ENCODE measurements around the gene ANKS1A. TPM values are rescaled to one million over a fixed set of nuclear protein-coding genes. Genes with fewer than 3 reads are reported as not detected.

Gene ANKS1A
- total RNA-seq, 1 donor from 2014 or later, result 10.2 TPM

DNA sequence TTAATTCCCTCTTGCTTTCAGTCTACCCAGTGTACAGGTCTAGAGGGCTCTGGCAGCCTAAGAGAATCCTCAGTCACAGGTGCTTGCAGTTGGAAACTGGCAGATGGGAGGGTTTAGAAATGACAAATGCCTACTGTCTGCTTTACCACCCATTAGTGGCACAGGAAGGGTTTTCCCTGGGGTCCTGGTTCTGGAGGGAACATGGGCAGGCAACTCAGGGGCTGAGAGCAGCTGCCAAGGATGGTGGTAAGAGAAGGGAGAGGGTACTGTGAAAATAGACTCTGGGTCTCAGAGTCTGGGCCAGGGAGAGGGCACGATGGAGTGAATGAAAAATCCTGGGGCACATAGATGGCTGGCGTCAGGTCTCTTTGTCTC is 148.6 kb downstream of the ANKS1A start:
- no peak for DNase-seq (ENCODE audit: low read depth, low spot score)

DNA sequence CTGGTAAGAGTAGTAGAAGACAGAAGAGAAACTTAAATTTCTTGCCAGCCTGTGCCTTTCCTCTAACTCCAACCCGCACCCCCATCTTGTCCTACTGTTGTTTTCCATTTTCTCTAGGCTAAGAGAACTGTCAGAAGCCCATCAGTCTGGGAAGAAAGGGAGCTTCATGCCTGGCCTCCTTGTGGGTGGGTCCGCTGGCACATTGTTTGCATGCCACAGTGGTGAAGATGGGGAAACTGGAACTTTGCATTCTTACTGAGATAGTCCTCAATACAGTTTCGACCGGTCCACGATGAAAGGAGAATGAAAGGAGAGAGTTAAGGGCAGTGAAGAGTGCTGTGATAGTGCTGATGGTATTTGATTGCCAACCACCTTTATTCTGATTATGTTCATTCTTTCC is 149.0 kb downstream of the ANKS1A start:
- DNase-seq (ENCODE audit: low read depth, low spot score), result no peak

DNA sequence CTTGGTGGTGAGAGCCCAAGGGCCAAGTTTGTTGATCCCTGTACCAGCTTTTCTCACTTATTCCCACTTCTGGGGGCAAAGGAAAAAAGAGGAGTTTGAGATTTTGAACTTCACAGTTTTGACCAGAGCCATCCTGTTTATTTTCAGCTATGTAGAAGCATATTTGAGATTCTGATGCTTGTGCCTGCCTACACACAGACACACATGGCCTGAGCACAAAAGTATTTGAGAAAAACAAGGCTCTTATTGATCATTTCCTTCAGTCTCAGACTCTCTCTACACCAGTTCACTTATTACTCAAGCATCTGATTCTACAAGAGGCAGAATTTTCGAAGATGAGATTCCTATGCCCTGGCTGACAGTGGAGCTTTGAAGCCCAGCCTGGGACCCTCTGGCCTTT is 151.3 kb downstream of the ANKS1A start:
- DNase-seq (ENCODE audit: low read depth, low spot score), result no peak

DNA sequence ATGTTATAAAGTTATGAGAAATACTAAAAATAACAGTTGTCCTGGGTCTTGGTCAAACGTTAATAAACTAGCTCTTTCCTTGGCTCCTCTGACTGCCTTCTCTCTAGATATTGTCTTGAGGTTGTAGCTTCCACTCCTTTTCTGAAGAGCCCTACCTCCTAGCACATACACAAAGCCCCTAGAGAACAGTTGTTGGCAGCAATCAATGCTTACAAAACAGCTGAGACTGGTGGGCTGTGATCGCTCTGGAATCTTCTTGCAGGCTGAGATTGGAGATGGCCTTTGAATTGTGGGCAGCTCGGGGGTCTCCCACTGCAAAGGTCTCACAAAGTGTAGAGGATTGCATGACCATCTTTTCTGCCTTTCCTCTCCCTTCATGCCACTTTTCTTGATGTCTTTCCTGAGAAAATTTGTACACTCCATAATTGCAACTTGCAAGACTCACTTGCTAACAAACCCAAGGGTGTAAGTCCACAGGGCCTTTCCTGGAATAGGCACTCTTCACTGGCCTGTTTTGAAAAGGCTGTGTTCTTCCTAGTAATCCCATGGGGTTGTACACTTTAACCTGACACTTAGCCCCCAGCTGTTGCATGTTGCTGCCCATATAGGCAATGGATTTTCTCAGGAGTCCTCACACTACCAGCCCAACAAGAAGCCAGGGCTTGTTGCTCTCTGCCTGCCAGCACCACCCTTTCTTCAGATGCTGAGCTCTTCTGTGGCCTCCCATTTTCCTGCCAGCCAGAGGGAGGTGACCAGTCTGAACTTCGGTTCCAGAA is 152.2 kb downstream of the ANKS1A start:
- no peak for DNase-seq (ENCODE audit: low read depth, low spot score)

DNA sequence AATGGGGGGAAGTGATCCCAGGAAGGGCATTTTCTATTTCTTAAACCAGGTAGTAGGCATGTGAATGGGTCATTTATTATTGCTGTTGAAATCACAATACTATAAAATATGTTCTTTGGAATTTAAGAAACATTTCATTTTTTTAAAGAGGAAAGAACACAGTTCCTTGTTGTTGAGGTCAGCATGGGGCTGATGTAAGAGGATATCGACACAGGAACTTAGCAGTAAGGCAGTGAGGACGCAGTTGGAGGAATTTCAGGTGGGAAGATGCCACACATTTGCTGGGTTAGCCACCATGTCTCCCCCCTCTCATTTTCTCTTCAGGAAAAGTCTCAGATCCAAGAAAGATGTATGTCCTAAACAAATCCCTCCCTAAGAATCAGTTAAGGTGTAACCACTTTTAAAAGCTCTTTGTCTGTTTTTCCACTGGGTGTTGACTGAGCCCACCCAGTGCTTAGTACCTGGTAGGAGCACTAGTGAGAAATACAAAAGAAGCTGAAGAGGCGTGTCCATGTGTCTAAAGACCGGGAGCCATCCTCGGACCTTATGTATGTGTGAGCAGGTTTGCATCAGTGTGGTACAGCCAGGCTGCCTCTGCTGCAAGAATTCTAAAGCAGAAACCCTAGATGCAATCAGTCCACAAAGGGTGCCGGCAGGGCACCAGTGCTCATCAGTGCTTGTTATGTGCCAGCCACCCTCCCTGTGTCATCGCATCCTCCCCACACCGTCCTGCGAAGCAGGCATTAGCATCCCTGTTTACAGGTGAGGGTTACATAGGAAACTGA is 153.2 kb downstream of the ANKS1A start:
- DNase-seq (ENCODE audit: low read depth, low spot score), result no peak

DNA sequence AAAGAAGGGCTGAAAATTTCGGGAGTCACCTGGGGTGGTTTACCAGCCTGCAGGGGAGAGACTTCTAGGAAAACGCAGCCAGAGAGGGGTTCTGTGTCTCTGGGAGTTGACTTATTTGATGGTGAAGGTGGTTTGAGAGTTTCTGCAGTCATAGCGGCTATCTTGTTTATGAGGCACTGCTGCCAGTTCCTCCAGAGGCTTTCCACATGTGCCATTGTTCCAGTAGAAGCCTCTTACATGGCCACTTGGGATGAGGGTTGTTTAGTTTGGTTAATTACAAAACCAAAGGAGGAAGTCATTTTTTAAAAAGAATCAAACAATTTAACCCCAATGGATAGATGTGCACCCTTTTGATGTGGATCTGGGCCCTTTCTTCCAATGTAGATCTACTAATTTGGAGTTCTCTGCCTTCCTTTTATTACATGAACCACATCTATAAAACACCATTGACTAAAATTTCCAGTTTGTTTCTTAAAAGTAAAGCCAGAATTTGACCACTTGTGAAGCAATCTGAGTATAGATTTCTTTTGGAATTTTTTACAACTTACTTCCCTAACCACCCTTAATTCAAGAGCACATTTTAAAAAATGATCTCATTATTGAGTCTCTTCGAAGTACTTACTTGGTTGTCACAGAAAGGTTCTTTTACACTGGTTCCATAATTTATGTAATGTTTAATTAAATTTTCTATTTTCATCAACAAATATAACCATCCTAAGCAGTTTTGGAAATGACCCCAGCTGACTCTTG is 154.5 kb downstream of the ANKS1A start:
- no peak for DNase-seq (ENCODE audit: low read depth, low spot score)

DNA sequence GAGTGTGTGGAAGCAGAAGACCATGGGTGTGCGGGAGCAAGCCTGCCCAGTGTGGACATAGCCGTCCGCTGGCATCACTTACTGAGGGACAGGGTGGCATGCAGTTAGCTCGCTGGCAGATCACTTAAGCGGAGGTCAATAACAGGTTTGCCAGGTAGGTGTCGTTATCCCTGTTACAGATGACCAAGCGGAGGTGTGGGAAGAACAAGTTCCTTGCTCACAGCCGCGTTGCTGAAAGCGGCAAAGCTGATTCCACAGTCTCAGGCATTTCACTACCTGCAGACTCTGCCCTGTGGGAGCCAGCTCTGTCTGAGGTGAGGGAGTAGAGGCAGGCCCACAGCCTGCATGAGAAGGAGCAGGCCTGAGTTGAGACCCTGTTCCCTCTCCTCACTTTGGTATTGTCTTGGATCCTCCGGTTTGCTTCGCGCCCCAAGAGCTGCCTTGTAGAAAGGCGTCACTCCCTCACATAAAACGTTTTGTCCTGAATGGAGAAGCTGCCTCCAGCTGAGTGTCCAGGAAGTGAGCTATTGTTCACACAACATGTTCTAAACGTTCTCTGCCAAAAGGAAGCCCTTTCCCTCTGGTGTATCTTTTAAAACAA is 155.2 kb downstream of the ANKS1A start:
- peak; percentile 86 for DNase-seq (ENCODE audit: low read depth, low spot score)

DNA sequence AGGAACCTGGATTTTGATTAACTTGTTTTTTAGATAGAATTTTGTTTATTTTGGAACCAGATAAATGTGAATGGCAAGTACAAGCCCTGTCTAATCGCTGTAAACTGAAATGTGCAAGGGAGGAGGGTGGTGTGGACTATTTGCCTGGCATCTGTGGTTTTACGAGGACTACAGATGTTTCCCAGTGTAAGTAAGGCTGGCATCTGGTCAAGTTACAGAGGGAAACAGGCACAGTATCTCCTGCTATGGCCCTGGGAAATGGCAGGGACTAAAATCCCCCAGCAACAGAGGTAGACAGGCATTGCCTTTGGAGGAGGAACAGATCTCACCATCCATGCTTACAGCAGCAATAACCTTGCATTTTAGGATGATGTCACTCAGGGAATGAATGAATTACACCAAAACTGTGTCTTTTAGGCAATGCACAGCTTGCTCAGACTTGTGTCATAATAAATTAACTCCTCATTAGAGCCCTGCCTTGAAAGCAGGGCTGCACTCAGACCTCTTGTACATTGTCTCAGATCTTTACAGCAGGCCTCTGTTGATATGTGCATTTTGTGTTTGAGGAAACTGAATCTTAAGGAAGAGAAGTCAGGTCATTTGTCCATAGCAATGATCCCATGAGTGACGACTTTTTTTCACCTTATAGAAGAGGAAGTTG is 155.8 kb downstream of the ANKS1A start:
- DNase-seq (ENCODE audit: low read depth, low spot score), result peak; percentile 88

DNA sequence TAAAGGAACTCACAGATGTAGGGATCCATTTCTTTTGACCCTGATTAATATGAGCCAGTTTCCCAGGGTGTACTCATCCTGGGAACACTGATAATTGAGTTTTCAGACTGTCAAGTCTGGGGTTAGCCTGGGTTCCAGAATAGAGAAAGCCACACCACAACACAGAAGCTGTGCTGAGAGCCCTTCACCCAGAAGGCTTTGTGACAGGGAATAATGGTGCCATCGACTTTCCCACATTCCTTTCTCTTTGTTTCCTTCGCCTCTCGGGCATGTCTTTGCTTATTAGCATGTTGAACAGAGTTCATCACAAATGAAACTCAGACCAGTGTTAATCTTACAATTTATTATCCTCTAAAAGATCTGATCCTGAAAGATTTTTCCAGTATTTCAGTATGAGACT is 157.0 kb downstream of the ANKS1A start:
- no peak for DNase-seq (ENCODE audit: low read depth, low spot score)

DNA sequence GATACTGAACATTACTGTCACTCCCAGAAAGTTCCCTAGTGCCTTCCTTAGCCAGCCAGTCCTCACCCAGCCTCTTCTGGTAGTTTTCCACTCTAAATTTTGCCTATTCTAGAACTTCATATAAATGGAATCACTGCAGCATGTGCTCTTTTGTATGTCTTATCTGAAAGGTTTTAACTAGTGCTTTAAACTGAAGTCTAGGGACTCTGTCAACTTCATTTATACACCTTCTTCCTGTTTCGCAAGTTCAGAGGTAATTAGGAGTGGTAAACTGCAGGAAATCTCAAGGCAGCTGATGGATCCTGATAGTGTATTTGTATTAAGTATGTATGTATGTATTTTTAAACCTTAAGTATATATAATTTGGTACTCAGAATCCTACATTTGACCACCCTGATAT is 157.8 kb downstream of the ANKS1A start:
- no peak for DNase-seq (ENCODE audit: low read depth, low spot score)

DNA sequence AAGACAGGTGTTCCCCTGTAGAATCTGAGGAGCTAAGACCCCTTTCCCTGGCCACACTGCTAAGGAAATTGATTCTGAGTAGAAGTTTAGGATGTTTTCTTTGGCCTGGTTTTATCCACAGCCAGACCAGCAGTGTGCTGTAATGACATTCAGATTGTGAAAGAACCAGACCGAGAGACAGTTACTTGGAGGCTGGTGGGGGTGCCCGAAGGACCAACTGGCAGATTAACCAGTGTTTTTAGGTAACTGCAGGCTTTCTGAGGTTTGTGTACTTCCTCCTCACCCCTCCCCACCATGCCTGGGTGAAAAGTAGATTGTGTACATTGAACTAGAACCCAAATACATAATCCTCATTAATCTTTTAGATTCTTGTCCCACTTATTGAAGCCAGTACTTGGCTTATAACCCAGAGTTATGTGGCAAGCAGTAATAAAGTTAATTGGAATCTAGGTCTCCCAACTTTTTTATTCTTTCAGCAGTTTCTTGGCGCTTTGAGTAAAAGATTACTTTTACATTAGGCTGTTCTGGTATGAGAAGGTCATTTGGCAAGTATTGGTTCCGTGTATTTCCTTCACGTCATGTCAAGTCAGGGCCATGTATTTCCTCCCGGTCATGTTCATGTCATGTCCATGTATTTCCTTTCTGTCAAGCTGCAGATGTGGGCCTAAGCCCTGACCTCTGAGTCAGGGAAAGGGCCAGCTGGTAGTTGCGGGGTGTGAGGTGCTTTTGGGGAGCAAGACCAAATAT is 158.4 kb downstream of the ANKS1A start:
- peak; percentile 49 for DNase-seq (ENCODE audit: low read depth, low spot score)

DNA sequence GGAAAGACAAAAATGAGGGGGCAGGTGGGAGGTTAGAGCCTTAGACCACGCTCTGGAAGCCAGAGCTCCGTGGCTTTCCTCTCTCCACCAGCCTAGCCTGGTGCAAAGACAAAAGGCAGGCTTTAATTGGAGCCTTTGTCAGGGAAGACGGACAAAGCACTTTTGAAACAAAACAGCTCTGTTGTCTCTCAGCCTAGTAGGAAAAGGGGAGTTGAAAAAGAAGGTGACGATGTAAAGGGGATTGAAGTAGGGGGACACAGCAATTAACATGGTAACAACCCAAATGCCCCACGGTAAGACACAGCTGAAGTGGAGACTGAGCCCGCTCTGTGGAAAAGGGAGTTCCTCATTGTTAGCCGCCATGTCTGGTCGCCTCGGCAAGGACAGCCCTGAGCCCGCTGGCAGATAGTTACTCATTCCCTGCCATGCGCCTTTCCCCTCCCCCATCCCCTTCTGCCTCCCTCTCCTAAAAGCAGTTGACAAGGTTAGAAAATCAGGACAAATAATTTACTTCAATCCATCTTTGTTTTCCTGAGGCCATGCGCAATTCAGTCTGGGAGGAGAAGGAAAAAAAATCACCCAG is 159.1 kb downstream of the ANKS1A start:
- DNase-seq (ENCODE audit: low read depth, low spot score), result no peak

DNA sequence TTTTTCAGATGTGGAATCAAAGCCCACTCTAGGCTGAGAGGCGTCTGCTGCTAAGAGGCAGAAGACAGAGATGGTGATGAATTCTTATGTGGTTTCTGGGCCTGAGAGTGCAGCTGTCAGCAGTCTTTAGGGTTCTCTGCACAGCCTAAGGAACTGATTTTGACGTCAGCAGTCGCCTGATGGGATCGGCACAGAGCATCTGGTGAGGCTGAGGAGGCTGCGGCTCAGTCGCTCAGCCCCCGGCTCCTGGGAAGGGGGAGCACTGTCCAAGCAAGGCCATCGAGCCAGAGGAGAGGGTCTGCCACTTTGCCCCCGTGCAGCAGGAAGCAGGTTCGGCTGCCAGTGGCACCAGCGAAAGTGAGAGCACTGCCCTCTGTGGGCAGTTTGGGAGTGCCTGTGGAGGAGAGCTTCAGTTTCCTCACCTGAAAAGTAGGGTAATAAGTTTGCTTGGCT is 159.6 kb downstream of the ANKS1A start:
- no peak for DNase-seq (ENCODE audit: low read depth, low spot score)

DNA sequence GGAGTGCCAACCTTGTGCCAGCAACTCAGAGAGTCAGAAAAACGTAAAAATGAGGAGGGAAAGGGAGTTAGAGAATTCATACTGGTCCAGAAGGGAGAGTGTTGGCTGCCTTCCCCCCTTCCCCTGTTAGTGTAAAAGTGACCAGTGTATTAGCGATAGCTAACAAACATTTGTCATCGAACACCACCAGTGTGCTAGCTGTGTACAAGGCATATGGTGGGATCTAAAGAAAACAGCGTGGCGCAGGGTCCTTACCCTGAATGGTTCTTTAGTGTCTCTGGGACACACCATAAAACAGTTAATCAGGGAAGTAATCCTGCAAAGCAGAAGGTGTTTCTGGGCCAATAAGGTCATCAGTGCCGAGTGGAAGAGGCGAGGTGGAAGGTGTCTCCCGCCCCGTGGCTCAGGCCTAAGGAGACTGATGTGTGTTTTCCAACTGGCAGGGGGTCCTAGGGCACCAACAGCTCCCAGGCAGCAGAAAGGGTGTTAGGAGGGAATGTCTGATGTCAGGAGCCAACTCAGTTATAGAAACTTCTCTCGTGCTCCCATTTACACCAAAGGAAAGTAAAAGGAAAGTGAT is 160.2 kb downstream of the ANKS1A start:
- no peak for DNase-seq (ENCODE audit: low read depth, low spot score)

DNA sequence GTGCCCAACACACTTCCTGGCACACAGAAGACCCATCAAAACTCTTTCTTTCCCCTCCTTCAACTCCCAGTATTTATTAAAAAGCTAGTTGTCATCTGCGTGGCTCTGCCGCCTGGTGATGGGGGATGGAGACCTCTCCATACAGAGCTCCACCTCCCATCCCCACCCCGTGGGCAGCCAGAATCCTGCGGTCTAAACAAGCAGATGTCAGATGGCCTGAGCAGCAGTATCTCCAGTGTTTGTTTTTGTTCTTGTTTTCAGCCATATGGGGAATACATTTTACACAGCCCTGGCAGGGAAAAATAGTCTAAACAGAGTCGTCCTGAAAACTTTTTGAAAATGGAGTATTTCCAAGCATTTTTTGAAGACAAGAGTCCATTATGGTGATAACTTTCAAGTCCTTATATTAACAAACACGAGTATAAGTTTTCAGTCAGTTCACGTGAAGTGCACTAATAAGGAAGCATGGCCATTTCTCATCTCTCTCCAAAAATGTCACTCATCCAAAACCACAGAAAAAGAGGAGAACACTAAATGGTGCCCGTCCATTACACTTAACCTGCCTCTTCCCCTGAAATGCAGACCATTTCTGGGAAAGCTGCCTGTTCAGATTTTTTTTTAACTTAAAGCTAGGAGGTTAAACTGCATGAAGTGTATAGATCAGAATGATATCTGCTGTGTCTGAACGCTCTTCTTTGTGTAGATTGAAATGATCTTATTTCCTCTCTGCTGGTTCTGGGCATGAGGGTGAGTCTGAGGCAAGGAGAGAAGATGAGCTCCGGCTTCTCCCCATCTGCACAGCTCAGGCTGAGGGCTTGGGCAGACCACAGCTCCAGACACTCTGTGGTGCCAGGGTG is 161.1 kb downstream of the ANKS1A start:
- no peak for DNase-seq (ENCODE audit: low read depth, low spot score)

DNA sequence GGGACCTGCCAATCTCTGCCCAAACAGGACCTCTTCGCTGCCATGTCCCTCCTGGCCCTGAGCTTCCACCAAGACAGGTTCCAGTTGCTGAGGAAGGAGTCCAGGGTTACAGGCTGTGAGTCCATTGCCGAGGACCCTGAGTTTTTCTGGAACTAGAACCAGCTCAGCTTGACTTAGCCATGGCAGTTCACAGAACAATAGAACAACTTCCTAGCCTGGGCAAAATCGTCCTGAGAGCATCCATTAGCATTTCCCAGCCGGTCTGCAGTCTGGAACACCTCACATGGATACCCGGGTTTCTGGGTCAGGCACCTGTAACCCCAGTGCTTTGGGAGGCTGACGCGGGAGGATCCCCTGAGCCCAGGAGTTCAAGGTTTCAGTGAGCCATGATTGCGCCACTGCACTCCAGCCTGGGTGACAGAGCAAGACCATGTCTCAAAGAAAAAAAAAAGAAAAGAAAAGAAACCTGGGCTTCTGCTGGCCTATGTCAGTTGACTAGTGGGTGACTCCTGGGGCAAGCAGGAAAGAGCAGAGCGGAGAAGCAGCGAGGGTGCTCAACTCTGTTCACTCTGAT is 161.8 kb downstream of the ANKS1A start:
- DNase-seq (ENCODE audit: low read depth, low spot score), result no peak

DNA sequence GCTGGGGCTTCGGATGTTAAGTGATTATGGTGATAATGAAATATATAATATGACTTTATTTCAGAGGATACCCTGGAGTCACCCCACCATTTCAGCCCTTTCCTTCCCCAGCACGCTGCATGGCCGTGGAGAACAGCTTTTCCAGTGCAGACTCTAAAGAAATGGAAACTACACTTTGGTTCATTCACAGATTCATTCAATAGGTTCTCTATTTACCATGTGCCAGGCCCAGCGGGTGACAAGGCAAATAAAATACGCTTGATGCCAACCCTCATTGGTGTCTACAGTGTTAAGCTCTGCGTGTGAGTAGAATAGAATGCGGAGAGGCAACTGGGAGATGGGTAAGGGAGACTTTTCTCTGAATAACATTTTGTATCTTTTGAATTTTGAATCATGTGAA is 162.3 kb downstream of the ANKS1A start:
- no peak for DNase-seq (ENCODE audit: low read depth, low spot score)

DNA sequence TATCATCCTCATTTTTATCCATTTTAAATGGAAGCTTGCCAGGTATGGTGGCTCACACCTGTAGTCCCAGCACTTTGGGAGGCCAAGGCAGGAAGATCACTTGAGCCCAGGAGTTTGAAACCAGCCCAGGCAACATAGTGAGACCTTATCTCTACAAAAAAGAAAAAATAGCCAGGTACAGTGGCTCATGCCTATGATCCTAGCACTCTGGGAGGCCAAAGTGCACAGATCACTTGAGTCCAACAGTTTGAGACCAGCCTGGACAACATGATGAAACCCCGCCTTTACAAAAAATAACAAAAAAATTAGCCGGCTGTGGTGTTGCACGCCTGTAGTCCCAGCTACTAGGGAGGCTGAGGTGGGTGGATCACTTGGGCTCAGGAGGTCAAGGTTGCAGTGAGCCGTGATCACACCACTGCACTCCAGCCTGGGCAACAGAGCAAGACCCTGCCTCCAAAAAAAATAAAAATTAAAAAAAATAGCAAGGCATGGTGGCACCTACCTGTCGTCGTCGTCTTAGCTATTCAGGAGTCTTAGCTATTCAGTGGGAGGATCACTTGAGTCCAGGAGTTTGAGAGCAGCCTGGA is 163.0 kb downstream of the ANKS1A start:
- DNase-seq (ENCODE audit: low read depth, low spot score), result no peak
